Left forelimb (tissue), 1 donor: Measurements from ENCODE around the gene HEBP1.

Experiments
- DNase-seq: peaks from one replicate; pipeline ENCODE4 v3.0.0-alpha.2; 2018; ENCODE audit warnings: low spot score

Gene HEBP1

GRCh38 chr12:13023811-13024530 lies 23.9 kb upstream of the HEBP1 start:
- no peak for DNase-seq

GRCh38 chr12:13022851-13023271 lies 22.8 kb upstream of the HEBP1 start:
- DNase-seq, result no peak

GRCh38 chr12:13011098-13011497 lies 11.0 kb upstream of the HEBP1 start:
- no peak for DNase-seq

- no peak for DNase-seq
Measured at GRCh38 chr12:13008741-13009380, 8.8 kb upstream of the HEBP1 start.

- DNase-seq, result no peak
Measured at GRCh38 chr12:13007496-13008233, 7.6 kb upstream of the HEBP1 start.

GRCh38 chr12:13005649-13006048 lies 5.6 kb upstream of the HEBP1 start:
- no peak for DNase-seq

GRCh38 chr12:13004986-13005385 lies 4.9 kb upstream of the HEBP1 start:
- no peak for DNase-seq

GRCh38 chr12:13004361-13004760 lies 4.3 kb upstream of the HEBP1 start:
- no peak for DNase-seq

GRCh38 chr12:13002301-13003097 lies 2.4 kb upstream of the HEBP1 start:
- DNase-seq, result no peak

- DNase-seq, result no peak
Measured at GRCh38 chr12:13001775-13002040, 1.6 kb upstream of the HEBP1 start.

GRCh38 chr12:13000925-13001774 lies 1.1 kb upstream of the HEBP1 start:
- peak; percentile 80 for DNase-seq

GRCh38 chr12:13000616-13000924 lies 505 bp upstream of the HEBP1 start:
- no peak for DNase-seq

GRCh38 chr12:12999271-12999958 lies 650 bp downstream of the HEBP1 start:
- no peak for DNase-seq

GRCh38 chr12:12998248-12998647 lies 1.8 kb downstream of the HEBP1 start:
- no peak for DNase-seq

GRCh38 chr12:12997734-12998133 lies 2.3 kb downstream of the HEBP1 start:
- DNase-seq, result no peak

GRCh38 chr12:12997156-12997555 lies 2.9 kb downstream of the HEBP1 start:
- DNase-seq, result no peak

GRCh38 chr12:12996209-12996608 lies 3.9 kb downstream of the HEBP1 start:
- DNase-seq, result no peak

- no peak for DNase-seq
Measured at GRCh38 chr12:12995088-12995487, 5.0 kb downstream of the HEBP1 start.

GRCh38 chr12:12993367-12993766 lies 6.7 kb downstream of the HEBP1 start:
- no peak for DNase-seq

GRCh38 chr12:12992418-12993130 lies 7.5 kb downstream of the HEBP1 start:
- DNase-seq, result no peak
